ENCODE results near the gene F12.
A peak's percentile ranks its signal among the peaks of the same experiment; 100 is the strongest.

F12 gene

GRCh38 chr5:177409043-177409801, at the start of gene F12:
Gene F12 (minus strand): TSS chr5:177409564. CDS start chr5:177409527, 37 bp downstream.
- DNase-seq, result no peak

- peak in 23 of 58 donors; percentile 17 to 72 (median 38) for DNase-seq
Measured at GRCh38 chr5:177458912-177459350, 49.6 kb upstream of the F12 start.

- DNase-seq, result peak in 1 of 58 donors; percentile 32
Measured at GRCh38 chr5:177457852-177458681, 48.7 kb upstream of the F12 start.

- peak in 55 of 58 donors; percentile 23 to 95 (median 79) for DNase-seq
Measured at GRCh38 chr5:177456976-177457851, 47.9 kb upstream of the F12 start.

- DNase-seq, result no peak
Measured at GRCh38 chr5:177456591-177456964, 47.2 kb upstream of the F12 start.

- peak in 55 of 58 donors; percentile 22 to 90 (median 74) for DNase-seq
Measured at GRCh38 chr5:177455661-177456590, 46.6 kb upstream of the F12 start.

GRCh38 chr5:177455036-177455660, 45.8 kb upstream of the F12 start:
- DNase-seq, result peak in 46 of 58 donors; percentile 16 to 79 (median 56)

GRCh38 chr5:177454397-177455035, 45.2 kb upstream of the F12 start:
- peak in 57 of 58 donors; percentile 40 to 93 (median 79) for DNase-seq

GRCh38 chr5:177453852-177454396, 44.6 kb upstream of the F12 start:
- peak in 27 of 58 donors; percentile 18 to 77 (median 56) for DNase-seq

GRCh38 chr5:177452688-177453638, 43.6 kb upstream of the F12 start:
- DNase-seq, result peak in 50 of 58 donors; percentile 13 to 78 (median 48)

GRCh38 chr5:177450667-177451424, 41.5 kb upstream of the F12 start:
- peak in 31 of 58 donors; percentile 13 to 69 (median 35) for DNase-seq

GRCh38 chr5:177449140-177450061, 40.0 kb upstream of the F12 start:
- no peak for DNase-seq

- no peak for DNase-seq
Measured at GRCh38 chr5:177448244-177448950, 39.0 kb upstream of the F12 start.

- DNase-seq, result peak in 57 of 58 donors; percentile 27 to 95 (median 80)
Measured at GRCh38 chr5:177447611-177448243, 38.4 kb upstream of the F12 start.

Measured in anterior cingulate cortex (tissue), 58 donors.